H9 (cell line): ENCODE measurements around the gene MOSMO. TPM values are rescaled to one million over a fixed set of nuclear protein-coding genes. Genes with fewer than 3 reads are reported as not detected.

Source experiments
- DNase-seq: peaks from one replicate; pipeline ENCODE4 v3.0.0-alpha.2; 2017
- H2AFZ ChIP-seq: one replicate; pipeline ENCODE4 v1.6.1; 2013; ENCODE audit warnings: mild to moderate bottlenecking, low read length, control low read depth, moderate library complexity
- H2AK5ac ChIP-seq: 2 replicates; pipeline ENCODE4 v1.6.1; 2013; ENCODE audit warnings: low read length, control low read depth, mixed read lengths; ENCODE audit not compliant: insufficient read length
- H2BK120ac ChIP-seq: one replicate; pipeline ENCODE4 v1.6.1; 2013; ENCODE audit warnings: low read depth, mild to moderate bottlenecking, low read length, control low read depth, inconsistent platforms; ENCODE audit not compliant: poor library complexity, severe bottlenecking
- H2BK12ac ChIP-seq: 2 replicates; pipeline ENCODE4 v1.6.1; 2013; ENCODE audit warnings: low read length, control low read depth, mixed read lengths, low read depth; ENCODE audit not compliant: insufficient read length
- H2BK15ac ChIP-seq: 2 replicates; pipeline ENCODE4 v1.6.1; 2013; ENCODE audit warnings: low read depth, low read length, control low read depth
- H2BK20ac ChIP-seq: one replicate; pipeline ENCODE4 v1.6.1; 2013; ENCODE audit warnings: low read depth, mild to moderate bottlenecking, low read length, control low read depth, inconsistent platforms; ENCODE audit not compliant: poor library complexity, severe bottlenecking
- H2BK5ac ChIP-seq: 2 replicates; pipeline ENCODE4 v1.6.1; 2013; ENCODE audit warnings: low read length, control low read depth, mixed read lengths; ENCODE audit not compliant: insufficient read length
- H3K14ac ChIP-seq: 2 replicates; pipeline ENCODE4 v1.6.1; 2013; ENCODE audit warnings: low read length, control low read depth; ENCODE audit not compliant: insufficient read depth
- H3K18ac ChIP-seq: 2 replicates; pipeline ENCODE4 v1.6.1; 2013; ENCODE audit warnings: low read depth, mild to moderate bottlenecking, mixed read lengths, low read length, control low read depth; ENCODE audit not compliant: insufficient read length
- H3K23ac ChIP-seq: 2 replicates; pipeline ENCODE4 v1.6.1; 2013; ENCODE audit warnings: low read length, control low read depth, mixed read lengths, low read depth; ENCODE audit not compliant: insufficient read length
- H3K23me2 ChIP-seq: 2 replicates; pipeline ENCODE4 v1.6.1; 2013; ENCODE audit warnings: low read depth, mild to moderate bottlenecking, mixed read lengths, low read length, control low read depth; ENCODE audit not compliant: insufficient read length, poor library complexity, severe bottlenecking
- H3K27ac ChIP-seq: 2 replicates; pipeline ENCODE4 v1.5.1; 2013; ENCODE audit warnings: low read length, control low read depth, mixed read lengths, low read depth; ENCODE audit not compliant: insufficient read length
- H3K27me3 ChIP-seq: 2 replicates; pipeline ENCODE4 v1.6.1; 2013; ENCODE audit warnings: low read length, control low read depth, inconsistent platforms; ENCODE audit not compliant: insufficient read depth
- H3K4ac ChIP-seq: 2 replicates; pipeline ENCODE4 v1.6.1; 2013; ENCODE audit warnings: low read depth, mild to moderate bottlenecking, control low read depth, inconsistent platforms, low read length, moderate library complexity
- H3K4me1 ChIP-seq: 2 replicates; pipeline ENCODE4 v1.6.1; 2013; ENCODE audit warnings: low read length, control low read depth, inconsistent platforms; ENCODE audit not compliant: insufficient read depth
- H3K4me2 ChIP-seq: 2 replicates; pipeline ENCODE4 v1.6.1; 2013; ENCODE audit warnings: low read length, control low read depth, mixed read lengths; ENCODE audit not compliant: insufficient read length, insufficient read depth
- H3K56ac ChIP-seq: 2 replicates; pipeline ENCODE4 v1.6.1; 2013; ENCODE audit warnings: low read depth, mild to moderate bottlenecking, mixed read lengths, low read length, control low read depth; ENCODE audit not compliant: insufficient read length
- H3K79me1 ChIP-seq: 2 replicates; pipeline ENCODE4 v1.6.1; 2013; ENCODE audit warnings: low read depth, mild to moderate bottlenecking, moderate library complexity, low read length, control low read depth, inconsistent platforms; ENCODE audit not compliant: insufficient read depth, poor library complexity, severe bottlenecking
- H3K79me2 ChIP-seq: 2 replicates; pipeline ENCODE4 v1.6.1; 2013; ENCODE audit warnings: low read length, control low read depth, inconsistent platforms; ENCODE audit not compliant: insufficient read depth
- H3K9ac ChIP-seq: 2 replicates; pipeline ENCODE4 v1.6.1; 2013; ENCODE audit warnings: low read length, control low read depth, mixed read lengths; ENCODE audit not compliant: insufficient read length; ENCODE audit errors: extremely low read depth
- H3K9me3 ChIP-seq: one replicate; pipeline ENCODE4 v1.6.1; 2013; ENCODE audit warnings: low read depth, low read length, inconsistent platforms; ENCODE audit not compliant: control insufficient read depth
- H3T11ph ChIP-seq: one replicate; pipeline ENCODE4 v1.6.1; 2013; ENCODE audit warnings: mild to moderate bottlenecking, low read length, control low read depth, inconsistent platforms
- H4K20me1 ChIP-seq: one replicate; pipeline ENCODE4 v1.6.1; 2013; ENCODE audit not compliant: control insufficient read depth, insufficient read length, insufficient read depth
- H4K5ac ChIP-seq: 2 replicates; pipeline ENCODE4 v1.6.1; 2013; ENCODE audit warnings: low read depth, mild to moderate bottlenecking, mixed read lengths, low read length, control low read depth; ENCODE audit not compliant: insufficient read length
- H4K8ac ChIP-seq: replicated peaks from 2 replicates; pipeline ENCODE4 v1.6.1; 2013; ENCODE audit warnings: low read length, control low read depth, mixed read lengths, low read depth; ENCODE audit not compliant: insufficient read length
- H4K91ac ChIP-seq: 2 replicates; pipeline ENCODE4 v1.6.1; 2013; ENCODE audit warnings: low read depth, mild to moderate bottlenecking, moderate library complexity, mixed read lengths, low read length, control low read depth; ENCODE audit not compliant: insufficient read length
- H3K27ac Mint-ChIP-seq, 3 experiments: 2 replicates in 2 of 3; 3 replicates in 1 of 3; pipeline ENCODE4 v1.8.0; 2020 to 2021; ENCODE audit warnings: mixed read lengths in 3 of 3, mild to moderate bottlenecking in 1 of 3, moderate library complexity in 1 of 3
- H3K27me3 Mint-ChIP-seq: 2 replicates; pipeline ENCODE4 v1.8.0; 2021; ENCODE audit warnings: low read depth, mild to moderate bottlenecking, moderate library complexity, mixed read lengths
- H3K36me3 Mint-ChIP-seq, 3 experiments: 2 replicates in 2 of 3; 3 replicates in 1 of 3; pipeline ENCODE4 v1.8.0; 2020 to 2021; ENCODE audit warnings: low read depth in 3 of 3, mixed read lengths in 3 of 3; ENCODE audit not compliant: insufficient read depth in 1 of 3
- H3K4me1 Mint-ChIP-seq, 2 experiments: 2 replicates each; pipeline ENCODE4 v1.8.0; 2020; ENCODE audit warnings: mixed read lengths in 2 of 2
- H3K4me3 Mint-ChIP-seq, 2 experiments: 2 replicates in 1 of 2; 3 replicates in 1 of 2; pipeline ENCODE4 v1.8.0; 2020 to 2021; ENCODE audit warnings: mild to moderate bottlenecking in 2 of 2, mixed read lengths in 2 of 2, moderate library complexity in 1 of 2
- H3K9me3 Mint-ChIP-seq, 2 experiments: 2 replicates in 1 of 2; 3 replicates in 1 of 2; pipeline ENCODE4 v1.8.0; 2020; ENCODE audit warnings: mild to moderate bottlenecking in 2 of 2, mixed read lengths in 2 of 2, moderate library complexity in 1 of 2
- total RNA-seq: library from RNA; stranded (reverse); gene quantifications from 2 replicates; pipeline ENCODE4 v1.2.1, GENCODE V29; 2021
- TF ChIP-seq, protein P1 (sequence below): fragments of 200-600 bp; sonication (generic); conservative IDR thresholded peaks from 3 replicates; pipeline ENCODE4 v1.8.0; 2021; ENCODE audit warnings: antibody characterized with exemption, mild to moderate bottlenecking

MOSMO gene
- total RNA-seq, 1 experiment from 2014 or later = 13.5 TPM

- Histone ChIP-seq H4K8ac (no peak overlapping the region), H3T11ph (no peak overlapping the region), H3K9ac (no peak overlapping the region), H3K27ac (no peak overlapping the region), H4K91ac (no peak overlapping the region), H3K79me2 (no peaks in the 10 kb centered on the region), H3K4me2 (no peak overlapping the region), H4K5ac (no peak overlapping the region), H3K27me3 (no peaks in the 10 kb centered on the region), H3K56ac (no peak overlapping the region), H2BK120ac (no peak overlapping the region), H3K4ac (no peak overlapping the region), H4K20me1 (no peaks in the 10 kb centered on the region), H3K4me1 (no peaks in the 10 kb centered on the region), H3K79me1 (no peaks in the 10 kb centered on the region), H2AFZ (no peak overlapping the region), H3K14ac (no peak overlapping the region), H2BK12ac (no peak overlapping the region), H2AK5ac (no peak overlapping the region), H2BK15ac (no peak overlapping the region), H3K23ac (no peak overlapping the region), H2BK5ac (no peak overlapping the region), H2BK20ac (no peak overlapping the region), H3K23me2 (no peaks in the 10 kb centered on the region), H3K9me3 (no peaks in the 10 kb centered on the region), H3K18ac (no peak overlapping the region)
- H3K27me3 Mint-ChIP-seq = peaks cover 8% of the 10 kb centered on the region
- no peak overlapping the region for H3K27ac Mint-ChIP-seq
- H3K36me3 Mint-ChIP-seq = no peaks in the 10 kb centered on the region
- H3K9me3 Mint-ChIP-seq = no peaks in the 10 kb centered on the region
- peaks cover 0 to 2% of the 10 kb centered on the region in 2 experiments; a peak in 1 of 4 replicates for H3K4me1 Mint-ChIP-seq
- TF ChIP-seq, protein P1, sequence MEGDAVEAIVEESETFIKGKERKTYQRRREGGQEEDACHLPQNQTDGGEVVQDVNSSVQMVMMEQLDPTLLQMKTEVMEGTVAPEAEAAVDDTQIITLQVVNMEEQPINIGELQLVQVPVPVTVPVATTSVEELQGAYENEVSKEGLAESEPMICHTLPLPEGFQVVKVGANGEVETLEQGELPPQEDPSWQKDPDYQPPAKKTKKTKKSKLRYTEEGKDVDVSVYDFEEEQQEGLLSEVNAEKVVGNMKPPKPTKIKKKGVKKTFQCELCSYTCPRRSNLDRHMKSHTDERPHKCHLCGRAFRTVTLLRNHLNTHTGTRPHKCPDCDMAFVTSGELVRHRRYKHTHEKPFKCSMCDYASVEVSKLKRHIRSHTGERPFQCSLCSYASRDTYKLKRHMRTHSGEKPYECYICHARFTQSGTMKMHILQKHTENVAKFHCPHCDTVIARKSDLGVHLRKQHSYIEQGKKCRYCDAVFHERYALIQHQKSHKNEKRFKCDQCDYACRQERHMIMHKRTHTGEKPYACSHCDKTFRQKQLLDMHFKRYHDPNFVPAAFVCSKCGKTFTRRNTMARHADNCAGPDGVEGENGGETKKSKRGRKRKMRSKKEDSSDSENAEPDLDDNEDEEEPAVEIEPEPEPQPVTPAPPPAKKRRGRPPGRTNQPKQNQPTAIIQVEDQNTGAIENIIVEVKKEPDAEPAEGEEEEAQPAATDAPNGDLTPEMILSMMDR = no peak
- no peak for DNase-seq
- H3K4me3 Mint-ChIP-seq = no peak overlapping the region
Observed at GRCh38 chr16:22122239-22122638, 114.3 kb downstream of the MOSMO start.
